GM19397 (cell line): ENCODE data around the gene MRPS10.
"Not testable (repeated sequence)": the region's sequence is repeated elsewhere in the genome, so short reads cannot be mapped to it uniquely, and the experiment has no call there.

Experiments used
- ATAC-seq: cut with Tn5 transposase; IDR thresholded peaks from one replicate; pipeline ENCODE4 v1.9.1; 2021; ENCODE audit warnings: mild to moderate bottlenecking, moderate library complexity; ENCODE audit not compliant: unreplicated experiment

MRPS10 gene

GRCh38 chr6:42179261-42179944 is 38.3 kb downstream of the MRPS10 start:
- no peak for ATAC-seq

- ATAC-seq: no peak
These were observed 39.9 kb downstream of the MRPS10 start for GRCh38 chr6:42177514-42178364.

GRCh38 chr6:42176981-42177380 is 40.7 kb downstream of the MRPS10 start:
- ATAC-seq: no peak

- ATAC-seq: no peak
These were observed 41.8 kb downstream of the MRPS10 start for GRCh38 chr6:42175860-42176259.

GRCh38 chr6:42173101-42173500 is 44.6 kb downstream of the MRPS10 start, which contains the start of gene GUCA1A:
Gene GUCA1A, plus strand, starts transcription at chr6:42173364. Its CDS starts 250 bp downstream, at chr6:42173614.
- no peak for ATAC-seq

- ATAC-seq: no peak
These were observed 45.7 kb downstream of the MRPS10 start for GRCh38 chr6:42171813-42172581.

- not testable (repeated sequence) for ATAC-seq
These were observed 47.9 kb downstream of the MRPS10 start for GRCh38 chr6:42169780-42170179.

- no peak for ATAC-seq
These were observed 49.0 kb downstream of the MRPS10 start for GRCh38 chr6:42168650-42169049.

- ATAC-seq: no peak
These were observed 51.1 kb downstream of the MRPS10 start for GRCh38 chr6:42166444-42167141.

GRCh38 chr6:42165016-42165415 is 52.6 kb downstream of the MRPS10 start:
- ATAC-seq: no peak

- no peak for ATAC-seq
These were observed 53.7 kb downstream of the MRPS10 start for GRCh38 chr6:42163981-42164380.

- no peak for ATAC-seq
These were observed 54.8 kb downstream of the MRPS10 start for GRCh38 chr6:42162812-42163211.

- no peak for ATAC-seq
These were observed 55.3 kb downstream of the MRPS10 start for GRCh38 chr6:42162384-42162783.

- no peak for ATAC-seq
These were observed 58.1 kb downstream of the MRPS10 start for GRCh38 chr6:42159431-42160024.

- no peak for ATAC-seq
These were observed 59.0 kb downstream of the MRPS10 start for GRCh38 chr6:42158631-42159030.

GRCh38 chr6:42158011-42158410 is 59.6 kb downstream of the MRPS10 start:
- no peak for ATAC-seq
